GM12878 (cell line): ENCODE data around the gene CENPC. TPM values are rescaled to one million over a fixed set of nuclear protein-coding genes. Genes with fewer than 3 reads are reported as not detected.

Source experiments
- ATF2 ChIP-seq: IDR thresholded peaks from 2 replicates; pipeline ENCODE4 v1.6.1; 2012; ENCODE audit warnings: low read length, inconsistent platforms
- BACH1 ChIP-seq: fragments of 450-650 bp; IDR thresholded peaks from 2 replicates; pipeline ENCODE4 v1.6.1; 2017; ENCODE audit warnings: mild to moderate bottlenecking, borderline replicate concordance
- DPF2 ChIP-seq: fragments of 450-650 bp; IDR thresholded peaks from 2 replicates; pipeline ENCODE4 v1.6.1; 2017; ENCODE audit warnings: mild to moderate bottlenecking
- EP300 ChIP-seq, 2 experiments: fragments of 150-350 bp in 1 of 2; IDR thresholded peaks; 2 replicates each; pipeline ENCODE4 v1.6.1; 2011 to 2012; ENCODE audit warnings: low read depth in 2 of 2, low read length in 2 of 2, borderline replicate concordance in 1 of 2, improper control_type of control experiment in 1 of 2, inconsistent platforms in 1 of 2; ENCODE audit not compliant: control insufficient read depth in 1 of 2
- HDAC2 ChIP-seq: fragments of 200-600 bp; sonication (generic); IDR thresholded peaks from 2 replicates; pipeline ENCODE4 v1.6.1; 2017
- IRF5 ChIP-seq: fragments of 450-650 bp; IDR thresholded peaks from 2 replicates; pipeline ENCODE4 v1.6.1; 2017; ENCODE audit warnings: borderline replicate concordance
- JUND ChIP-seq: IDR thresholded peaks from 2 replicates; pipeline ENCODE4 v1.6.1; 2012; ENCODE audit warnings: low read depth, mild to moderate bottlenecking, low read length, improper control_type of control experiment, moderate library complexity
- NFIC ChIP-seq: IDR thresholded peaks from 2 replicates; pipeline ENCODE4 v1.6.1; 2012; ENCODE audit warnings: low read depth, mild to moderate bottlenecking, inconsistent platforms, low read length, moderate library complexity
- NKRF ChIP-seq: fragments of 450-650 bp; conservative IDR thresholded peaks from 2 replicates; pipeline ENCODE4 v1.6.1; 2017; ENCODE audit warnings: mild to moderate bottlenecking, moderate library complexity
- PAX8 ChIP-seq: fragments of 450-650 bp; IDR thresholded peaks from 2 replicates; pipeline ENCODE4 v1.6.1; 2017; ENCODE audit warnings: mild to moderate bottlenecking, moderate library complexity
- PML ChIP-seq: IDR thresholded peaks from 2 replicates; pipeline ENCODE4 v1.6.1; 2012; ENCODE audit warnings: low read length, inconsistent platforms
- POLR2AphosphoS5 ChIP-seq: IDR thresholded peaks from 2 replicates; pipeline ENCODE4 v1.6.1; 2011; ENCODE audit warnings: mild to moderate bottlenecking, low read length, inconsistent platforms
- RFX5 ChIP-seq: IDR thresholded peaks from 2 replicates; pipeline ENCODE4 v1.6.1; 2011; ENCODE audit warnings: low read depth, low read length, improper control_type of control experiment
- RUNX3 ChIP-seq: IDR thresholded peaks from 2 replicates; pipeline ENCODE4 v1.6.1; 2012; ENCODE audit warnings: low read length, inconsistent platforms
- SKIL ChIP-seq: fragments of 450-650 bp; IDR thresholded peaks from 2 replicates; pipeline ENCODE4 v1.6.1; 2017; ENCODE audit warnings: mild to moderate bottlenecking, low read depth, inconsistent platforms; ENCODE audit not compliant: poor library complexity, severe bottlenecking
- TBL1XR1 ChIP-seq: IDR thresholded peaks from 2 replicates; pipeline ENCODE4 v1.6.1; 2012; ENCODE audit warnings: low read depth, low read length, improper control_type of control experiment
- YY1 ChIP-seq: IDR thresholded peaks from 2 replicates; pipeline ENCODE4 v1.6.1; 2011; ENCODE audit warnings: low read depth, mild to moderate bottlenecking, low read length
- ZBED1 ChIP-seq: IDR thresholded peaks from 2 replicates; pipeline ENCODE4 v1.6.1; 2016; ENCODE audit warnings: borderline replicate concordance
- ZBTB40 ChIP-seq: fragments of 450-650 bp; IDR thresholded peaks from 2 replicates; pipeline ENCODE4 v1.6.1; 2016; ENCODE audit warnings: mild to moderate bottlenecking, moderate library complexity, borderline replicate concordance
- ZNF217 ChIP-seq: fragments of 450-650 bp; IDR thresholded peaks from 2 replicates; pipeline ENCODE4 v1.6.1; 2017; ENCODE audit warnings: antibody characterized with exemption, mild to moderate bottlenecking
- ZNF622 ChIP-seq: fragments of 450-650 bp; IDR thresholded peaks from 2 replicates; pipeline ENCODE4 v1.6.1; 2017; ENCODE audit warnings: mild to moderate bottlenecking, inconsistent platforms
- polyA plus RNA-seq, 11 experiments: library from polyadenylated mRNA; depleted of rRNA in 4 of 11; unstranded in 6 of 11; stranded (reverse) in 5 of 11; fragments of >200 nt; fragmentation: Nextera tagmentation in 4 of 11; fragmentation: Illumina TruSeq in 1 of 11; extraction: Ambion mirVana in 4 of 11; extraction: Trizol in 1 of 11; gene quantifications; 1 replicate in 1 of 11; 2 replicates in 10 of 11; pipeline versions ENCODE4 v1.2.1 to v1.2.3, GENCODE V29; 2011 to 2016; ENCODE audit warnings: inconsistent platforms in 2 of 11, missing spikeins in 2 of 11, low read depth in 1 of 11
- total RNA-seq, 4 experiments: library from RNA; depleted of rRNA in 3 of 4; stranded (reverse); fragments of >200 nt in 3 of 4; fragmentation: Illumina TruSeq in 1 of 4; extraction: Trizol in 1 of 4; gene quantifications; 2 replicates each; pipeline versions ENCODE4 v1.2.1 to v1.2.3, GENCODE V29; 2013 to 2021

Gene CENPC
- total and polyA plus RNA-seq, 10 of the 15 experiments (the other 5 are each of a cell fraction or from before 2014, with no cell fraction given) = 13.1 to 34.9 (median 20.3) TPM

GRCh38 chr4:67558493-67558892 lies 13.2 kb upstream of the CENPC start, which contains the start of gene STAP1 (continued):
- TF ChIP-seq SKIL (peak; percentile 47), BACH1 (no peak), DPF2 (peak; percentile 77; the same call in 1 of the 2 replicates), ATF2 (peak; percentile 65; the same call in 1 of the 2 replicates), JUND (no peak), ZNF622 (no peak), HDAC2 (no peak), PAX8 (no peak), ZNF217 (peak; percentile 49; the same call in 1 of the 2 replicates), POLR2AphosphoS5 (no peak), RFX5 (no peak), ZBTB40 (no peak), YY1 (no peak), IRF5 (peak; percentile 70; the same call in 1 of the 2 replicates), NKRF (no peak), TBL1XR1 (peak; percentile 71; the same call in 1 of the 2 replicates), EP300 (IDR thresholded peaks at IDR 0.05; ENCODE audit: borderline replicate concordance in 1 of 2, control insufficient read depth in 1 of 2, low read depth in 2 of 2, low read length in 2 of 2) (peak; percentile 24 to 71; a peak in 2 of 4 replicates), PML (peak; percentile 46; the same call in 1 of the 2 replicates), NFIC (peak; percentile 75), RUNX3 (peak; percentile 97), ZBED1 (peak; percentile 80; the same call in 1 of the 2 replicates)
